PFSK-1 (cell line): ENCODE data around the gene SCGB1A1.

Source experiments
- FOXP2 ChIP-seq: optimal IDR thresholded peaks from 2 replicates; pipeline ENCODE3; 2011; ENCODE audit warnings: borderline replicate concordance, control low read depth, inconsistent platforms; ENCODE audit not compliant: insufficient read depth; ENCODE audit errors: extremely low read length, extremely low read depth
- POLR2AphosphoS5 ChIP-seq: IDR thresholded peaks from 2 replicates; pipeline ENCODE4 v1.6.1; 2012; ENCODE audit warnings: low read depth, mild to moderate bottlenecking, control low read depth, low read length, moderate library complexity
- SIN3A ChIP-seq: IDR thresholded peaks from 2 replicates; pipeline ENCODE4 v1.6.1; 2012; ENCODE audit warnings: mild to moderate bottlenecking, low read length, moderate library complexity, borderline replicate concordance; ENCODE audit not compliant: insufficient read depth
- TAF1 ChIP-seq: IDR thresholded peaks from 2 replicates; pipeline ENCODE4 v1.6.1; 2012; ENCODE audit warnings: low read length, control low read depth, borderline replicate concordance; ENCODE audit not compliant: insufficient read depth
- TF ChIP-seq, protein P1 (sequence below), 2 experiments: IDR thresholded peaks; 2 replicates each; pipeline versions ENCODE4 v1.6.1 to v1.8.0; 2011 to 2012; ENCODE audit warnings: low read depth in 2 of 2, low read length in 2 of 2, control low read depth in 1 of 2, inconsistent platforms in 1 of 2, mild to moderate bottlenecking in 1 of 2, moderate library complexity in 1 of 2; ENCODE audit not compliant: insufficient read depth in 1 of 2

The SCGB1A1 gene

DNA sequence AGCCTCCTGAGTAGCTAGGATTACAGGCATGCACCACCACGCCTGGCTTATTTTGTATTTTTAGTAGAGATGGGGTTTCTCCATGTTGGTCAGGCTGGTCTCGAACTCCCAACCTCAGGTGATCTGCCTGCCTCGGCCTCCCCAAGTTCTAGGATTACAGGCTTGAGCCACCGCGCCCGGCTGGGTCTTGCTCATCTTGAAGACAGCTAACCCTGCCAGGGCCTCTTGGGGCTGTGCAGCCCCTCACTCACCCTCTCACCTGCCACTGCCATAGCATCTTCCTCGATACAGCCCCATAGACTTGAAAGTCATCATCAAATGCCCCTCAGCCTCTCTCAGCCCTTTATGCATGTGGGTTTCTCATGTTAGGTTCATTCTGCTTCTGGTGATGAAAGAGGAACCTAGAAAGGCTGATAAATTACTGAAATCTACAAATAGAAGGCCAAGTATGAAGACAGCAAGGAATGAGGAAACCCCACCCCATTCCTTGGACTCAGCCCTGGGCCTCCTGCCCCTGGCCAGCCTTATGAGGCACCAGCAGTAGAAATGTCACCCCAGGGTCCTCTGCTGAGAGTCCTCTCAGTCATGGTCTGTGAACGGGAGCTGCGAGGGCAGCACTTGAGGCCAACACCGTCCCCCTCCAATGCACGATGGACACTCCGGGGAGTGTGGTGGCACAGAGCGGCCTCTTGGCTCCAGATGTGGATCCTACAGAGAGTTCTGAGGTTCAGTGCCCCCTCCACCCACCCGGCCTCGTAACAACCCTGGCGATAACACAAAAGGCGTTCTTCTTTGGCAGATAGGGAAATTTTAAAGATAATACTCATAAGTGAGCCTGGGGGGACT, 24.8 kb downstream of the SCGB1A1 start:
- TF ChIP-seq, protein P1, sequence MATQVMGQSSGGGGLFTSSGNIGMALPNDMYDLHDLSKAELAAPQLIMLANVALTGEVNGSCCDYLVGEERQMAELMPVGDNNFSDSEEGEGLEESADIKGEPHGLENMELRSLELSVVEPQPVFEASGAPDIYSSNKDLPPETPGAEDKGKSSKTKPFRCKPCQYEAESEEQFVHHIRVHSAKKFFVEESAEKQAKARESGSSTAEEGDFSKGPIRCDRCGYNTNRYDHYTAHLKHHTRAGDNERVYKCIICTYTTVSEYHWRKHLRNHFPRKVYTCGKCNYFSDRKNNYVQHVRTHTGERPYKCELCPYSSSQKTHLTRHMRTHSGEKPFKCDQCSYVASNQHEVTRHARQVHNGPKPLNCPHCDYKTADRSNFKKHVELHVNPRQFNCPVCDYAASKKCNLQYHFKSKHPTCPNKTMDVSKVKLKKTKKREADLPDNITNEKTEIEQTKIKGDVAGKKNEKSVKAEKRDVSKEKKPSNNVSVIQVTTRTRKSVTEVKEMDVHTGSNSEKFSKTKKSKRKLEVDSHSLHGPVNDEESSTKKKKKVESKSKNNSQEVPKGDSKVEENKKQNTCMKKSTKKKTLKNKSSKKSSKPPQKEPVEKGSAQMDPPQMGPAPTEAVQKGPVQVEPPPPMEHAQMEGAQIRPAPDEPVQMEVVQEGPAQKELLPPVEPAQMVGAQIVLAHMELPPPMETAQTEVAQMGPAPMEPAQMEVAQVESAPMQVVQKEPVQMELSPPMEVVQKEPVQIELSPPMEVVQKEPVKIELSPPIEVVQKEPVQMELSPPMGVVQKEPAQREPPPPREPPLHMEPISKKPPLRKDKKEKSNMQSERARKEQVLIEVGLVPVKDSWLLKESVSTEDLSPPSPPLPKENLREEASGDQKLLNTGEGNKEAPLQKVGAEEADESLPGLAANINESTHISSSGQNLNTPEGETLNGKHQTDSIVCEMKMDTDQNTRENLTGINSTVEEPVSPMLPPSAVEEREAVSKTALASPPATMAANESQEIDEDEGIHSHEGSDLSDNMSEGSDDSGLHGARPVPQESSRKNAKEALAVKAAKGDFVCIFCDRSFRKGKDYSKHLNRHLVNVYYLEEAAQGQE (IDR thresholded peaks at IDR 0.05; ENCODE audit: insufficient read depth in 1 of 2, low read depth in 2 of 2, low read length in 2 of 2), result no peak
- TF ChIP-seq POLR2AphosphoS5 (no peak), SIN3A (no peak), TAF1 (no peak), FOXP2 (no peak)

DNA sequence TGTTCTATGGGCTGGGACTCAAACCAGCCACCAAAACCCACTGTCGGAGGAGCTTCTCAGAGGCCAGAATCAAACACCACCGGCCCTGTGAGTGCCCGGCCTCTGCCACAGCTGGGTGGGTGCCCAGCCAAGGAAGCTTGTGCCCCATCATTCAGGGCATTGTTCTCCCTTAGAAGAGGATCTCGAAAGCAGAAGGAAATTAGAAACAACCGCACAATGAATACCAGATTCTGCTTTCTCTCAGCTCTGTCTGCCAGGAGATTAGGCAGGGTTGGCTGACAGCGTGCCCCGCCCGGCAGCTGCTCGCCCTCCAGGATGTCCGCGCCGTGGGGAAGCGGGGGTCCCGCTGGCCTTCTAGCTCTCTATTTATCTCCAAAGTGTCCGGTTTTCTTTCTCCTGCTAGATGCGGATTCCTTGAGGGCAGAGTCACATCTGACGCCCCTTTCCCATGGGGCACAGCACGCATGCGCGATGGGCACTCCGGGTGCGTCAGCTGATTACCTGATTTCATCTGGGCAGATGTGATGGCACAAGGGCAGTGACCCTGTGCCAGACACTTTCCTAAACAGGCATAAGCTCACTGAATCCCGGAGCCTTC, 25.5 kb downstream of the SCGB1A1 start:
- TF ChIP-seq SIN3A, result no peak
- TF ChIP-seq FOXP2, result no peak
- TF ChIP-seq, protein P1 (IDR thresholded peaks at IDR 0.05; ENCODE audit: insufficient read depth in 1 of 2, low read depth in 2 of 2, low read length in 2 of 2), result no peak
- TF ChIP-seq POLR2AphosphoS5, result no peak
- no peak for TF ChIP-seq TAF1

DNA sequence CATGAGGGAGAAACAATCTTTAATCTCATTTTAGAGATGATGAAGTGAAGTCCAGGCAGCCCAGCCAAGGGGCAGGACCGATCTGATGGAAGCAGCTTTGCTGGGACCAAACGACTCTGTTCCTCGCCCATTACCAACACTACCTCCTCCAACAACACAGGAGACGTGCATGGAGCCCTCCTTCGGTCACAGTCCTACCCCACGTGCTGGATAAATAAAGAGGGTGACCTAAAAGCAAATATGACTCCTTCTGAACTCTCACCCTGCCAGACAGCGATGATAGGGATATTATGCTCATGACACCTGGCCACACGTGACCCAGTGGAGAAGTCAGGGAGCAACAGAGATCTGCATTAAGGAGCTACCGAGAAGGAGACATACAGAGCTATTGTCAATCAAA, 26.0 kb downstream of the SCGB1A1 start:
- no peak for TF ChIP-seq TAF1
- TF ChIP-seq SIN3A, result no peak
- no peak for TF ChIP-seq POLR2AphosphoS5
- no peak for TF ChIP-seq FOXP2
- TF ChIP-seq, protein P1 (IDR thresholded peaks at IDR 0.05; ENCODE audit: insufficient read depth in 1 of 2, low read depth in 2 of 2, low read length in 2 of 2), result no peak

DNA sequence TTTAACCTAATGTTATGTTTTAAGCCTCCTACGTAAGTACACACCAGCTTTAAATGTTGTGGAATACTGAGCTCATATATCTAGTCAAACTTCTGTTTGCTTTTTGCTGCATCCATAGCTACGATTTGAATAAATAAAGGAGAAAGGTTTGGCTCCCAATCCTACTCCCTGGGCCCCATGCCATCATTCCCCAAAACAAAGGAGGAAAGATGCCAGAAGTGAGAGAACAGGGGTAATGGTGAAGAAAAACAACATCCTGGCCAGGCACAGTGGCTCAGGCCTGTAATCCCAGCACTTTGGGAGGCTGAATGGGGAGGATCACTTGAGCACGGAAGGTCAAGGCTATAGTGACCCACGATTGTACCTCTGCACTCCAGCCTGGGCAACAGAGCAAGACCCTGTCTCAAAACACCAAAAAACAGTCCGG, 26.5 kb downstream of the SCGB1A1 start:
- no peak for TF ChIP-seq POLR2AphosphoS5
- TF ChIP-seq, protein P1 (IDR thresholded peaks at IDR 0.05; ENCODE audit: insufficient read depth in 1 of 2, low read depth in 2 of 2, low read length in 2 of 2), result no peak
- no peak for TF ChIP-seq SIN3A
- TF ChIP-seq TAF1, result no peak
- TF ChIP-seq FOXP2, result no peak

DNA sequence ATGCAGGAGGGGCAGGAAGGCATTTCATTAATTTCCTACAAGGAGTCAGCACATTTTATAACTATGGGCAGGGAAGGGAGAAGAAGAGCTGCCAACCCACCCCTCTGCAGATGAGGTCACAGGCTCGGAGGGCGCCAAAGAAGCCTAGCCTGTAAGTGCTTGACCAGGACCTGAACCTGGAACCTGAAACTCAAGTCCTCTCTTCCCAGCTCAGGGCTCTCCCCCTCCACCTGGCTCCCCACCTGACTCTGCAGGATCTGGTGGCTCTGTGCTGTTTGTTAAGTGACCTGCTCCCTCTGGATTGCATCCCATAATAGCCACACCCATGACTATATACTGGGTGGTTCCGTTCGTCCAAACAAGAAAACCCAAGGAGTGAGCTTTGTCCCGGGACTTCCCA, 27.3 kb downstream of the SCGB1A1 start:
- TF ChIP-seq FOXP2 (no peak), TAF1 (no peak), POLR2AphosphoS5 (no peak), SIN3A (no peak)
- TF ChIP-seq, protein P1 (IDR thresholded peaks at IDR 0.05; ENCODE audit: insufficient read depth in 1 of 2, low read depth in 2 of 2, low read length in 2 of 2), result no peak
